ENCODE data around the gene HNF1B.
A peak's percentile ranks its signal among the peaks of the same experiment; 100 is the strongest.
"Not testable (repeated sequence)": the region's sequence is repeated elsewhere in the genome, so short reads cannot be mapped to it uniquely, and the experiment has no call there.

HNF1B gene, protein sequence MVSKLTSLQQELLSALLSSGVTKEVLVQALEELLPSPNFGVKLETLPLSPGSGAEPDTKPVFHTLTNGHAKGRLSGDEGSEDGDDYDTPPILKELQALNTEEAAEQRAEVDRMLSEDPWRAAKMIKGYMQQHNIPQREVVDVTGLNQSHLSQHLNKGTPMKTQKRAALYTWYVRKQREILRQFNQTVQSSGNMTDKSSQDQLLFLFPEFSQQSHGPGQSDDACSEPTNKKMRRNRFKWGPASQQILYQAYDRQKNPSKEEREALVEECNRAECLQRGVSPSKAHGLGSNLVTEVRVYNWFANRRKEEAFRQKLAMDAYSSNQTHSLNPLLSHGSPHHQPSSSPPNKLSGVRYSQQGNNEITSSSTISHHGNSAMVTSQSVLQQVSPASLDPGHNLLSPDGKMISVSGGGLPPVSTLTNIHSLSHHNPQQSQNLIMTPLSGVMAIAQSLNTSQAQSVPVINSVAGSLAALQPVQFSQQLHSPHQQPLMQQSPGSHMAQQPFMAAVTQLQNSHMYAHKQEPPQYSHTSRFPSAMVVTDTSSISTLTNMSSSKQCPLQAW

GRCh38 chr17:37744961-37745800, at the start of gene HNF1B:
Gene HNF1B, minus strand, starts transcription at chr17:37745059. Its CDS starts 175 bp downstream, at chr17:37744884.
- no peak for DNase-seq

- no peak for DNase-seq
Measured at GRCh38 chr17:37792787-37793186, 47.9 kb upstream of the HNF1B start.

DNA sequence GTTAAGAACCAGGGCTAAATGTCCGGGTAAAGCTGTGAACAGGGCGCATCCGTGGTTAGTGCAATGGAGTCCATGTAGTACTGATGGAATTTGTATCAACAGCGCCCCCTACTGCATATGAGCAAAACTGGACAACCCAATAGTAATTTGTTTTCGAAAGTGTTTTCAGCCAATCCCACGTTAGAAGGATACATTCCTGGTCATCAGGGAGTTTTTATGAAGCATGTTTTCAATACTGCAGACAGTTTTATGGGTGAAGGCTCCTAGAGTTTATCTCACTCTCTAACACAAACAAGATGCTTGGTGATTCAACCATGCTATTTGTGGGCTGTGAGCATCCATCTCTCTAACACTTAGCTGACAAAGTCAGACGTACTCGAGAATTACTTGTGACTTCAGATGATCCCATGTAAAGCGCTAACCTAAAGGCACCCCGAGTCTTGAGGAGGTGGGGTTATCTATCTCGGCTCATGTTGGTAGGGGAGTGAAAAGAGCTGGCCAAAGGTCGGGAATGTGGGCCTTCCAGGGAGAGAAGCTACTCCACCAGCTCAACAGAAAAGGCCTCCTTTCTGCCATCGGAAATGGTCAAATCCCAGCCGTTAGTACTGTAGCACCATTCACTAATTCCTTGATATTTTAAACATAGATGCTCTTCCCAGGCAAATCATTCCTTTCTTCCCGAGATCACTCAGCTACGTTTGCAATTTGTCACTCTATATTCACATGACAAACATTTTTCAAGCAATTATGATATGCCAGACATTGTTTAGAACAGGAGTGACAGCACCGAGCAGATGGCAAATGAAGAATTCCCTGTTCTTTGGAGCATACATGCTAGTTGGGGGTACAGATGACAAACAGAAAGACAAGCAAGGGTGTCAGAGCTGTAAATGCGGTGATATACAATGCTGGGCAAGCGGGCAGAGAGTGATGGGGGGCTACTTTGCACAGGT, 46.9 kb upstream of the HNF1B start:
- peak; percentile 14 for DNase-seq

GRCh38 chr17:37789771-37790541, 45.1 kb upstream of the HNF1B start:
- DNase-seq, result no peak

DNA sequence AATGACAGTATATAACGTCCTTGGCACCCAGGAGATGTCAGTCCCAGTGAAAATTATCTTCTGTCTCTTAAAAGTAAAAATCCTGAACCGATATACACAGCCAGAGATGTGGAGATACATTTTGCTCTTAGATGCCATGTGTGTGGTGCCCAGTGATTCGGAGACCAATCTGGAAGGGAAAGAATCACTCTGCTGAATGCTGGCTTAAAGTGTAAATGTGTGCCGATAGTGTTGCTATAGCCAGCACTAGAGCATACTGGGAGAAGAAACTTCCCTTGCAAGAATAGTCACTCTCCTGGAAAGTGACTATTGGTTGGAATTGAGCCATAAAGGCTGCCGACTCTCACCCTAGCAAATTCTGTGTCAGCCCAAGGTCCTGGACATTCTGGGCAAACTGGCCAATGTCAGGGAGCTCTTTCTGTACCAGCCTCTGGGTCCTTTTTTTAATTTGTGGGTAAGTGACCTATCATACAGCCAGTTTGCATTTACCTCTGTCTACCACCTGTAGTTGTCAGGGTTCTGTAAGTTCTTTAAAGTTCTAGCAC, 44.2 kb upstream of the HNF1B start:
- no peak for DNase-seq

GRCh38 chr17:37788526-37788925, 43.7 kb upstream of the HNF1B start:
- no peak for DNase-seq

DNA sequence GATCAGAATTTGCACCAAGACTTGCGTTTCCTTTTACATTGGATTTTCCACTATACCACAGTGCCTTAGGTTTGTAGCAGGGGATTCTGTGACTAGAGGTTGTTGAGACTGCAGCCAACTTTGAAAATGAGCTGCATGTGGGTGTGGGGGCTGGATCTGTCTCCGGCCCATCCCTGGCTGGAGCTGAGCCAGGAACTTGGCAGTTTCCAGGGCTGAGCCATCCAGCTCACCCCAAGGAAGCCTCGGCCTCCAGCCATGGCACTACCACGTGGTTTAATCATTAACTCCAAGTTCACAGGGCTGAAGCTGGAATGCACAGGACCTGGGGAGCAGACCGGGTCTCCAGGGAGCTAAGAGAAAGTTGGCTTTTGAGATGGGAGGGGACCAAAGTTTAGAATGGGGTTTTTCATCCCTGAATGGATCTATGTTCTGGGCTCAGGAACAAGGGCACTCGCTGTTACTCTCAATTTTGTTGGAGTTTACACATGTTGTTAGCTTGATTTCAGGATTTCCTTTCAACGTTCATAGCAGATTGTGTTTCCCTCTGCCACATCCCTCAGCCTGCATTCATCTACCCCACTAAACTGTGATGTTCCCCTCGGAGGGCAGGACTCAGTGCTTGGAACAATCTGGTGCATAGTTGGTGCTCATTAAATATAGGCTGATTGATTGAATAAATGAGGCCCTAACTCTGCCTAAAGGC, 42.3 kb upstream of the HNF1B start:
- DNase-seq, result no peak

GRCh38 chr17:37786481-37786880, 41.6 kb upstream of the HNF1B start:
- DNase-seq, result no peak

GRCh38 chr17:37782460-37782859, 37.6 kb upstream of the HNF1B start:
- DNase-seq, result not testable (repeated sequence)

- no peak for DNase-seq
Measured at GRCh38 chr17:37781451-37781850, 36.6 kb upstream of the HNF1B start.

- no peak for DNase-seq
Measured at GRCh38 chr17:37779554-37779953, 34.7 kb upstream of the HNF1B start.

- DNase-seq, result no peak
Measured at GRCh38 chr17:37774504-37774903, 29.6 kb upstream of the HNF1B start.

- DNase-seq, result no peak
Measured at GRCh38 chr17:37772982-37773381, 28.1 kb upstream of the HNF1B start.

GRCh38 chr17:37770631-37771518, 26.0 kb upstream of the HNF1B start:
- no peak for DNase-seq

DNA sequence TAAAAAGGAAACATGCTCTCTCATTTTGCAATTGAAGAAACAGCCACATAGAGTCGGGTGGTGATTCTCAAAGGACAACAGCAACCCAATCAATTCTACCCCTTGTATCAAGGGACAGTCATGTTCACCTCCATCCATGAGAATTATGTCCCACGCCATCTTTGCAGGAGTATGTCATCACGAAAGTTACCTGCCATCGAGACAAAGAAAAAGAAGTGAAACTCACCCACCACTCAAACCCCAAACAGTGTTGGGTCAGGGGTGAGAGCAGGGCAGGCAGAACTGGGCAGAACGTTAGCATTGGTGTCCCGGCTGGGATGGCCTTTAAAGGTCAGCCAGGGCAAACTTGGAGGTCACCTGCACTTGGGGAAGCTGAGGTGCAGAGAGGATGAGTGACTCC, 24.2 kb upstream of the HNF1B start:
- no peak for DNase-seq

GRCh38 chr17:37768438-37768837, 23.6 kb upstream of the HNF1B start:
- no peak for DNase-seq

GRCh38 chr17:37766971-37767370, 22.1 kb upstream of the HNF1B start:
- DNase-seq, result no peak

DNA sequence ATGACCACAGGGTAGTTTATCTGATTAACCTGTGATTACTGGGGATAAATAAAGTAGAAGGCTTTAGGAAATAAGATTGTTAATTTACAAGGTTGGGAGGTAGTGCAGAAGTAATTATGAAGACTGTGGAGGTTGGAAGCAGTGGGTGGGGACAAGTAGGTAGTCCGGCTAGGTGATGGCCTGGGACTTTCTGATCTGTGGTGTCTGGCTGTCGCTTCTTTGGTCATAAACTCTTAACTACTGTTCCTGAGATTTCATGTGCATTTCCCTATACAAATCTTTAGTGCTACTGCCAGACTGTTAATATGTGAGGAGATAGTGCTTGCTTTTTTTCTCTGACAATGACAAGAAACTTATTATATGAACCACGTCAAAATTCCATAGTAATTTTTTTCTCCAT, 19.5 kb upstream of the HNF1B start:
- no peak for DNase-seq

- no peak for DNase-seq
Measured at GRCh38 chr17:37762666-37763065, 17.8 kb upstream of the HNF1B start.

DNA sequence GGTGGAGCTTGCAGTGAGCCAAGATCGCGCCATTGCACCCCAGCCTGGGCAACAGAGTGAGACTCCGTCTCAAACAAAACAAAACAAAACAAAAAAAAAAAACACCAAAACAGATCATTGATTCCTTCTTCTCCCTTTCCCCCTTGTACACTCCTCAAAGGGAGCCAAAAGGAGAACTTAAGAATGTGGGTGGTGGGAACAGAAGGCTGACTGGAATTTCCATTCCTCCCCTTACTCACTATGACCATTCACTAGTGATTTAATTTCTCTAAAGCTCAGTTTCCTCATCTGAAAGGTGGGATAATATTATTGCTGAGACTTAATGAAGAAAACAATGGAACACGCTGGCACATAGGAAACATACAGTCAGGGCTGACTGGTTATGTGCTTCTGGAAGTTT, 17.1 kb upstream of the HNF1B start:
- DNase-seq, result no peak
